8988T (cell line): ENCODE results near the gene TK1.
"Not testable (repeated sequence)": the region's sequence is repeated elsewhere in the genome, so short reads cannot be mapped to it uniquely, and the experiment has no call there.

ENCODE experiments used
- DNase-seq: peaks from one replicate; pipeline ENCODE4 v3.0.0; 2011

TK1 gene

GRCh38 chr17:78175643-78175981 is 11.2 kb downstream of the TK1 start:
- DNase-seq: no peak

DNA sequence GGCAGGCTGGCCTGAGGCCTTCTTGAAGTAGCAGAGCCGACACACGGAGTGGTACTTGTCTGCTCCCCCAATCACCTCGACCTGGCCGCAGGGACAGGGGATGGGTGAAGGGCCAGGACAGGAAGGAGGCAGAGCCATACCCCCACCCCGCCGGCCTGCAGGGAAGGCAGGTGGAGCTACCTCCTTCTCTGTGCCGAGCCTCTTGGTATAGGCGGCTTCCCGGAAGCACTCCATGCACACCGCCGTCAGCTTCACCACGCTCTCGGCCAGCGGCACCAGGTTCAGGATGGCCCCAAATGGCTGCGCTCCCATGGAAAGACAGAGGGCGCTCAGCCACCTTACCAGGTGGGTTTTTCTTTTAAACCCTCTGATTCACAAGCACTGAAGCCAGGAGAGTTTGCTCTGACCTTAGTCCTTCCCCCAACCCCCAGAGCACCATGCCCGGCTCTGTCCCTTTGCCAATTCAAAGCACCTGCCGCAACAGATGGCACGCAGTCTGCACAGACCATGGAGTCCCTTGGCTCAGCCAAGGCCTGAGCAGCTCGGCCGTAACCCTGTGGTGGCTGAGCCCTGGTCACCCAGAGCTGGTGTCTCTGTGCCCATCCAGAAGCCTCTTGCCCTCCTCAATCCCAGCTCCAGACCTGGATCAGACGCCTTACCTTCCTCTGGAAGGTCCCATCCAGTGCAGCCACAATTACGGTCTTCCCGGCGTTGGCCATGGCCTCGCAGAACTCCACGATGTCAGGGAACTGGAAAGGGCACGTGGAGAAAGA is 11.8 kb downstream of the TK1 start:
- DNase-seq: no peak

- DNase-seq: no peak
These were observed 12.4 kb downstream of the TK1 start for GRCh38 chr17:78174346-78174869.

- no peak for DNase-seq
These were observed 13.6 kb downstream of the TK1 start for GRCh38 chr17:78173097-78173715.

DNA sequence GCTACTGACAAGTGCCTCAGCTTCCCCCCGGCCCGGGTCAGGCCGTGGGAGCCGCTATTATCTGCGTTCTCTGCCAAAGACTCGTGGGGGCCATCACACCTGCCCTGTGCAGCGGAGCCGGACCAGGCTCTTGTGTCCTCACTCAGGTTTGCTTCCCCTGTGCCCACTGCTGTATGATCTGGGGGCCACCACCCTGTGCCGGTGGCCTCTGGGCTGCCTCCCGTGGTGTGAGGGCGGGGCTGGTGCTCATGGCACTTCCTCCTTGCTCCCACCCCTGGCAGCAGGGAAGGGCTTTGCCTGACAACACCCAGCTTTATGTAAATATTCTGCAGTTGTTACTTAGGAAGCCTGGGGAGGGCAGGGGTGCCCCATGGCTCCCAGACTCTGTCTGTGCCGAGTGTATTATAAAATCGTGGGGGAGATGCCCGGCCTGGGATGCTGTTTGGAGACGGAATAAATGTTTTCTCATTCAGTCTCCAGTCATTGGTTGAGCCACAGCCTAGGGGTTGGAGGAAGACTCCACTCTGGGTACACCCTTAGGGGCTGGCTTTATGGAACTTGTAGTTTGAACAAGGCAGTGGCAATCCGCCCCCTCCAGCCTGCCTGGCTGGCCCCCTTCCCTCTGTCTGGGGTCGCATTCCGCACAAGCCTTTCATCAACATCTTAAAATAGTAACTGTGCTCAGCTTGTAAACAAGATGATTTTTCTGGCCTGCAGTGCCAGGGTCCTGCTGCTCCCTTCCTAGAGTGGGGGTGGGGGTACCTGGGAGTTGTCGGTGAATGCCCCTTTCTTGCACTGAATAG is 14.4 kb downstream of the TK1 start:
- no peak for DNase-seq

DNA sequence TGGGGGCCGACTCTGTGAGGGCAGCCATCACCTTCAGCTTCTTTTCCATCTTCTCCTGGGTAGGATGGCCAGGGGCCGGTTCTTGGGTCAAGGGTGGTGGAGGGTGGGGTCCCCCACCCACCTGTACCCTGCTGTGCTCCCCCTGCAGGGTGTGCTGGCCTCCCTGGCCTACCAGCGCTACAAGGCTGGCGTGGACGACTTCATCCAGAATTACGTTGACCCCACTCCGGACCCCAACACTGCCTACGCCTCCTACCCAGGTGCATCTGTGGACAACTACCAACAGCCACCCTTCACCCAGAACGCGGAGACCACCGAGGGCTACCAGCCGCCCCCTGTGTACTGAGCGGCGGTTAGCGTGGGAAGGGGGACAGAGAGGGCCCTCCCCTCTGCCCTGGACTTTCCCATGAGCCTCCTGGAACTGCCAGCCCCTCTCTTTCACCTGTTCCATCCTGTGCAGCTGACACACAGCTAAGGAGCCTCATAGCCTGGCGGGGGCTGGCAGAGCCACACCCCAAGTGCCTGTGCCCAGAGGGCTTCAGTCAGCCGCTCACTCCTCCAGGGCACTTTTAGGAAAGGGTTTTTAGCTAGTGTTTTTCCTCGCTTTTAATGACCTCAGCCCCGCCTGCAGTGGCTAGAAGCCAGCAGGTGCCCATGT is 15.1 kb downstream of the TK1 start:
- not testable (repeated sequence) for DNase-seq

- DNase-seq: no peak
These were observed 15.9 kb downstream of the TK1 start for GRCh38 chr17:78170692-78171590.

- DNase-seq: peak; percentile 83
These were observed 17.7 kb downstream of the TK1 start for GRCh38 chr17:78168903-78169793.

DNA sequence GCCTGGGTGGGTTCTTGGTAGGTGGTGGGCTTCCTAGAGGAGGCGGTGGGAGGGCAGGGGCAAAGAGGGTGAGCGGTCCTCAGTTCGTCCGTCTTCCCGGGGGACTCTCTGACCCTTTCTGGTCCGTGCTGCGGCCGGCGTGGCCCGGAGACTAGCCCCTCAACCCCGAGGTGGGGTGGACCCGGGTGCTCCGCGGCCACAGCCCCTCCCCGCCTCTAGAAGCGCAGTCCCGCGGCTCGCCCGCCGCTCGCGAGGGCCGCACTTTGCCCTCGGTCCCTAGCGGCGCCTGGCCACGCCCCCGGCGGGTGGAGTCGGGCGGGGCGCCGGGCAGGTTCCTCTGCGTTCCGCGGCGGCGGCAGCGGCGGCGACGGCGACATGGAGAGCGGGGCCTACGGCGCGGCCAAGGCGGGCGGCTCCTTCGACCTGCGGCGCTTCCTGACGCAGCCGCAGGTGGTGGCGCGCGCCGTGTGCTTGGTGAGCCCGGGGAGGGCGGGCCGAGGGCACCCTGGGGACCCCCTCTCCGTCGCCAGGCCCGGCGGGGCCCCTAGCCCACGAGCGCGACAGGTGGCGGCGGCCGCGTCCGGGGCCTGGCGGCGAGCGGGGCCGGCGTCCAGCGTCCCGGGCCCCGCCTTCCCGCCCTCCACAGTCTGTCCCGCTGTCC is 18.5 kb downstream of the TK1 start, which contains the start of gene SYNGR2:
TSS of gene SYNGR2 (plus strand) at position 340 of the 661 bp plus-strand sequence. CDS start at position 376, 36 bp downstream.
- peak; percentile 91 for DNase-seq

DNA sequence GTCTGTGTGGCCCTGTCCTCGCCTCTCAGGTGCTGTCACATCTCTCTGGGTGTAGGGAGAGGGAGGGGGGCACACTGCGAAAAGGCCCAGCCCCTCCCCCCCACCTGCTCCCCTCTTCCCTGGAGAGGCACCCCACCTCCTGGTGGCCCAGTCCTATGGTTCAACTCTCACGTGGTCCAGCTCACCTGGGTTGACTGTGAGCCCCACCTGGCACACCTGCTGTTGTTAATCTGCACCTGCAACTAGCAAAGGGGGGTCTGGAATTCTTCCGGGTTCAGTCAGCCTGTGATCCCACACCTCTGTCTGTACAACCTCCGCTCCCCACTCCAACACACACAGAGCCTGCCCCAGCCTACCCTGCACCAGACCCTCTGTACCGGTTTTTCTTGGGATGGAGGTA is 20.4 kb downstream of the TK1 start:
- DNase-seq: no peak

DNA sequence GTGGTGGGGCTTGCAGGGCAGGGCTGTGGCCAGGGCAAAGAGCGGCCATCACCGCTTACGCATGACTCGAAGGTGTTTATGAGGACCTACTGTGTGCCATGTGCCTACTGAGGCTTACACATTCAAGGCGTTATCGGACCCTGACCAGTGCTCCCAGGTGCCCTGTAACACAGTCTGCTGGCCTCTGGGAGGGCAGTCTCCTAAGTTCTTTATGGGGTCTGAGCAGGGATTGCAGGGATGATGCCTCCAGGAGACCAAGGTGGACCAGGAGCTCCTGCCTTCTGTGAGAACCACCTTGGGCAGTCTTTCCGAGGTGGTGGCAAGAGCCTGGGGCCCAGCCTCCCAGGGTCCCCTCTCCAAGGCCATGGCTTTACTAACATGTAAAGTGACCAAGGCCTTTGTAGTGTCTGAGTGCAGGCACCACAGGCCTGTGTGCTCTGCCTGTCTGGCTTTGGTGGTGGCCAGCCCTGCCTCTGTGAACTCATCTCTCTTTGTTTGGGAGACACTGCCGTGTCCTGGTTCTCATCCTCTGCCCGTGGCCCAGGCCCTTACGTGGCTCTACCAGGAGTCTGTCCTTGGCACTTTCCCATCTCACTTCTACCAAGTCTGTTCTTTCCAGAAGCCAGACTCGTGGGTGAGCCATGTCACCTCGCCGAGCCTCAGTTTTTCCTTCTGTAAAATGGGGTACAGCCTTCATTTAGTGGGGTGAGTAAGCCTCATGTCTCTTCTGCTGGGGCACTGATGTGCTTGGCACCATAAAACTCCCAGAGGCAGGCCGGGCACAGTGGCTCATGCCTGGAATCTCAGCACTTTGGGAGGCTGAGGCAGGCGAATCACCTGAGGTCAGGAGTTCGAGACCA is 21.9 kb downstream of the TK1 start:
- no peak for DNase-seq

DNA sequence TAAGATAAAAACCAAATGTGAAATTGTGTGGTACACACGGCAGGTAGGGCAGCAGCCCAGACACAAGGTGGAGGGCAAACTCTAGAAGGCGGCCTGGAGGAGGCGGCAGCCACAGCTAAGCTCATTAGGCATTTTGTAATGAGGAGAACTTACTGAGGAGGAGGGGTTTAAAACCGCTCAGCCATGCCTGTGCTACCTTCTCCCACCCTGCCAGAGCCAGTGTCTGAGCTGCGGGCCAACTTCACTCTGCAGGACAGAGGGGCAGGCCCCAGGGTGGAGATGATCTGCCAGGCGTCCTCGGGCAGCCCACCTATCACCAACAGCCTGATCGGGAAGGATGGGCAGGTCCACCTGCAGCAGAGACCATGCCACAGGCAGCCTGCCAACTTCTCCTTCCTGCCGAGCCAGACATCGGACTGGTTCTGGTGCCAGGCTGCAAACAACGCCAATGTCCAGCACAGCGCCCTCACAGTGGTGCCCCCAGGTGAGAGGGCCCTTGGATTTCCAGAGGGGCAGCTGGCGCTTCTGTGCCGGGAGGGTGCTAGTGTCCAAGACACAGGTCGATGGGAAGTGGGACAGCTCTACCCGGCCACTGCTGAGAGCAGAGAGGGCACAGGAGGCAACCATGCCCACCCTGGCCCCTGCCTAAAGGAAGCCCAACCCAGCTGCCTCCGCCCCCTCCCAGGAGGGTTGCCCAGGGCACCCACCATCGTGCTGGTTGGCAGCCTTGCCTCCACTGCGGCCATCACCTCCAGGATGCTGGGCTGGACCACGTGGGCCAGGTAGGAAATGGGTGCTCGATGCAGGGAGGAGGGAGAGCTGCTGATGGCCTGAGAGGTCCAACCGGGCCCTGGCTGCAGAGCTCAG is 22.7 kb downstream of the TK1 start:
- no peak for DNase-seq

- no peak for DNase-seq
These were observed 27.2 kb downstream of the TK1 start for GRCh38 chr17:78159575-78160158.

DNA sequence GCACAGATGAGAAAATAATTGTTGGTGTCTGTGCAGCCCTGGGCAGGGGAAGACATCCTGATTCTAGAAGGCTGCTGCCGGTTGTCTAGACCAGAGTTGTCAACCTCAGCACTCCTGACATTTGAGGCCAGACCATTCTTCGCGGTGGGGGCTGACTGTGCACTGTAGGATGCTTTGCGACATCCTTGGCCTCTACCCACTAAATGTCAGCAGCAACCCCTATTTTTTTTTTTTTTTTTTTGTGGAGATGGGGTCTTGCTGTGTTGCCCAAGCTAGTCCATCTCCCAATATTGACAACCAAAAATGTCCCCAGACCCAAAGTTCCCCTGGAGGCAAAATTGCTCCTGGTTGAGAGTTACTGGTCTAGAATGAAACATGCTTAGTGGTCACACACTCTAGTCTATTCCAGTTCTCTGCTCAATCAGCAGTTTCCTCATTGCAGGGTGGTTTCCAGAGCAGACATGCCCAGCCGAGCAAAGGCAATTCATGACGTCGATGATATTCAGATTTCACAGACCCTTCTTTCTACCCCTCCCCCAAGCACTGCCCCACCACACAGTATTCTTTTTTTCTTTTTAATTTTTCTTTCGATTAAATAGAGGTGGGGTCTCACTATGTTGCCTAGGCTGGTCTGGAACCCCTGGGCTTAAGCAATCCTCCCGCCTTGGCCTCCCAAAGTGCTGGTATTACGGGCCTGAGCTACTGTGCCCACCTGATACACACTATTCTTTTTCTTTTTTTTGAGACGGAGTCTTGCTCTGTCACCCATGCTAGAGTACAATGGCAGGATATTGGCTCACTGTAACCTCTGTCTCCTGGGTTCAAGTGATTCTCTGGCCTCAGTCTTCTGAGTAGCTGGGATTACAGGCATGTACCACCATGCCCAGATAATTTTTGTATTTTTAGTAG is 31.7 kb downstream of the TK1 start:
- no peak for DNase-seq

- no peak for DNase-seq
These were observed 35.3 kb downstream of the TK1 start for GRCh38 chr17:78151514-78152008.

DNA sequence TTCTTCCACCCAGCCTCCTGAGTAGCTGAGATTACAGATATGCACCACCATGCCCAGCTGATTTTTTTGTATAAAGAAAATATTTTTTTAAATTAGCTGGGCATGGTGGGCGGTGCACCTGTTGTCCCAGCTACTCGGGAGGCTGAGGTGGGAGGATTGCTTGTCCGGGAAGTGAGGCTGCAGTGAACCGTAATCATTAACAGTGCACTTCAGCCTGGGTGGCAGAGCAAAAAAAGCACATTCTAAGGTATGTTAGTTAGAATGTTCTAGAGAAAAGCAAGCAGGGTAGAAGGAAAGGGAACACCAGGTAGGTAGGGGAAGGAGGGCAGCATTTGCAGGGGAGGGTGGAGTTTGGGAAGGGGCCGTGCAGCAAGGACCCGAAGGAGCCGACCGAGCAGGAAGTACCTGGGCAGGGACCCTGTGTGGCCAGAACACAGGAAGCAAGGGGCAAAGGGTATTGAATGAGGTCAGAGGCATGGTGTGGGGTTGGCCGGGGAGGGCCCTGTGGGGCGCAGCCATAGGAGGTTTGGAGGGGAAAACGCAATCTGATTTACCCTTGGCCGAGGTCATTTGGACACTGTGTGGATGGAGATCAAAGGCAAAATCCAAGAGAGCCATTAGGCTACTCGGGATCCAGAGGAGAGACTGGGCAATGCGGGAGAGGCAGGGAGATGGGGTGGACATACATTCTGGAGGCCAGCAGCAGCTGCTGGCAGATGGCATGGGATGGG is 38.4 kb downstream of the TK1 start:
- no peak for DNase-seq
